GM20000 (cell line): ENCODE data around the gene ACTA1.

Experiments used
- DNase-seq: peaks from one replicate; pipeline ENCODE4 v3.0.0; 2012; ENCODE audit warnings: low spot score
- CTCF ChIP-seq: IDR thresholded peaks from 2 replicates; pipeline ENCODE4 v1.5.1; 2012; ENCODE audit warnings: mild to moderate bottlenecking, control low read depth; ENCODE audit errors: extremely low read depth, missing control alignments

The ACTA1 gene

DNA sequence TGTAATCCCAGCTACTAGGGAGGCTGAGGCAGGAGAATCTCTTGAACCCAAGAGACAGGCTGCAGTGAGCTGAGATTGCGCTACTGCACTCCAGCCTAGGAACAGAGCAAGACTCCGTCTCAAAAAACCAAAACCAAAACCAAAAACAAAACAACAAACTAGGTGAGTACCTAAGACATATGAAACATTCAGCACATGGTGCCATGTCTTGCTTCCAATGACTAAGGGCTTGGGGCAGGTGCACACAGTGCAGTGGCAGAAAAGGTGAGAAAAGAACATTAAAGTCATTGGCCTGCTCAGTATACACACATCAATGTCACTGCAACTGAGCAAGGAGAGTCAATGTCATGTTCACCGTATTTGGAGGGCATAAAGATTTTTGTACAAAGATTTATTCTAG, 4.1 kb upstream of the ACTA1 start:
- TF ChIP-seq CTCF, result no peak
- no peak for DNase-seq

DNA sequence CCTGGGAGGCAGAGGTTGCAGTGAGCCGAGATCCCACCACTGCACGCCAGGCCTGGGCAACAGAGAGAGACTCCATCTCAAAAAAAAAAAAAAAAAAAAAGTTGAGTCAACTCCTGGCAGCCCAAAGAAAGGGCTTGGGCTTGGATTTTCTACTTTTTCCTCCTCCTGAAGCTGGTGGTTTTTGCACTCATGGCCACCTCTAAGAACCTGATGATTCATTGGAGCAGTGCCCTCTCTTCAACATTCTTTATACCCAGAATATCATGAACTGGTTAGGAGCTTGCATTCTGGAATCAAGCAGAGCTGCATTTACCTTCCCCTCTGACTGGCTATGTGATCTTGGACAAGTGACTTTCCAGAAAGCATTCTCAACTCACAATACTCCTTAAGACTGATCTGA, 3.5 kb upstream of the ACTA1 start:
- no peak for TF ChIP-seq CTCF

GRCh38 chr1:229436201-229436600, 2.3 kb upstream of the ACTA1 start:
- DNase-seq, result no peak
- TF ChIP-seq CTCF, result no peak

More for the DNA sequence above, 3.5 kb upstream of the ACTA1 start:
- no peak for DNase-seq

DNA sequence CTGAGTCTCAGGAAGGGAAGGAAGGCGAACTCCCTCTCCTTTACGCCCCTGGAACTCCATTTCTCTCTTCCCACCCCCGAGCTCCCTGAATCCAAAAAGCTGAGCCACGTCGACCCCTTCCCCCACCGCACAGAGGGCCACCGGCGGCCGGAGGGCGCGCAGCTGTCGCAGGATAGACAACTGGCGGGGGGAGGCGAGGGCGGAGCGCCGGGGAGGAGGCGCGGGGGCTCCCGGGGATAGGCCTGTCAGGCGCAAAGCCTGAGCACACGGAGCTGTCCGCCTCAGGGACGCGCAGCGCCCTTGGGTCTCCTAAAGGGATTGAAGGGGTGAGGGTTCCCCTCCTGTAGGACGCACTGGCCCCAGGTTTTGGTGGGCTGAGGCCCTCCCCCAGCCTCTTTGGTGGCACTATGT, 752 bp upstream of the ACTA1 start:
- no peak for TF ChIP-seq CTCF
- no peak for DNase-seq

GRCh38 chr1:229433364-229434004, 410 bp downstream of the ACTA1 start:
- TF ChIP-seq CTCF, result no peak
- no peak for DNase-seq

GRCh38 chr1:229432905-229433304, 989 bp downstream of the ACTA1 start:
- DNase-seq, result no peak
- TF ChIP-seq CTCF, result no peak

DNA sequence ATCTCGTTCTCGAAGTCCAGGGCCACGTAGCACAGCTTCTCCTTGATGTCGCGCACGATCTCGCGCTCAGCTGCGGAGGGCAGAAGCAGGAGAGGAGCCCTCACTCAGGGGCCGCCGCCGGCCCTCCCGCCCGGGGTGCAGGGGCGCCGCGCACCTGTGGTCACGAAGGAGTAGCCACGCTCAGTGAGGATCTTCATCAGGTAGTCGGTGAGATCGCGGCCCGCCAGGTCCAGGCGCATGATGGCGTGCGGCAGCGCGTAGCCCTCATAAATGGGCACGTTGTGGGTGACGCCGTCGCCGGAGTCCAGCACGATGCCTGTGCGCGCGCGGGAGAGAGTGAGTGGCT, 1.8 kb downstream of the ACTA1 start:
- no peak for TF ChIP-seq CTCF
- no peak for DNase-seq
